HG03342 (cell line): Measurements from ENCODE around the gene CHST14.
A peak's percentile ranks its signal among the peaks of the same experiment; 100 is the strongest.

Source experiments
- ATAC-seq: cut with Tn5 transposase; IDR thresholded peaks from one replicate; pipeline ENCODE4 v1.9.1; 2021; ENCODE audit warnings: mild to moderate bottlenecking, moderate library complexity; ENCODE audit not compliant: unreplicated experiment

The CHST14 gene

DNA sequence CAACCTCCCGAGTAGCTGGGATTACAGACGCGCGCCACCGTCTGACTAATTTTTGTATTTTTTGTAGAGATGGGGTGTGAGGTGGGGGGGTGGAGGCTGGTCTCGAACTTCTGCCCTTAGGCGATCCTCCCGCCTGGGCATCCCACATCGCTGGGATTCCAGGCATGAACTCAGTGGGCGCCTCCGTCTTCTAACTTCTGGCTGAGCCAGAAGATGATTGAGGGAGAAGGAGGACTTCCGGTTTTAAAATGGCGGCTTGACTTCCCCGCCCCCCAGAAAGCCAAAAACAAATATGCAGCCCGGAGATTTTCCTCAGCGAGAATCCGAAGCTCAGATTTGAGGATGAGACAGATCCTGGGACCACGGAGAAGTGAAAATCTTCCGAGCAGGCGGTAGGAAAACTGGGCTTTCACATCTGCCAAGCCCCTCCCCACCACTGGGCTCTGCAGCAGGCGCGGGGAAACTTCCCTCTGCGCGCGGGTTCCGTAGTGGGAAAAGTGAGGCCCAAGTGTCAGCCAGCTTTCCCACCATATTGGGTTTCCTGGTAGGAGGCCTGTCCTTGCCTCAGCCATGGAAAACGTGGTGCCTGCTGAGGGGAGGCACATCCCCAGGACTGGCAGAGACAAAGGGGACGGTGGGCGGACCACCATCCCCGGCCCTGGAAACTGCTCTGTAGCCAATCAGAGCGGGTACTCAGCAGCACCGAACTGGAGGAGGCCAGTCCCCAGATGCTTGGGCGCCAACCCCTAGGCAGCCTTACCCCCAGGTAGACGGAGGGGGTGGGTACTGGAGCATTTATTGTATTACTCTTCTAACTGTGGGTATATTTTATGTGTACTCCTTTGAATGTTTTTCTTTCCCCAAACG lies 17.3 kb downstream of the CHST14 start:
- no peak for ATAC-seq

DNA sequence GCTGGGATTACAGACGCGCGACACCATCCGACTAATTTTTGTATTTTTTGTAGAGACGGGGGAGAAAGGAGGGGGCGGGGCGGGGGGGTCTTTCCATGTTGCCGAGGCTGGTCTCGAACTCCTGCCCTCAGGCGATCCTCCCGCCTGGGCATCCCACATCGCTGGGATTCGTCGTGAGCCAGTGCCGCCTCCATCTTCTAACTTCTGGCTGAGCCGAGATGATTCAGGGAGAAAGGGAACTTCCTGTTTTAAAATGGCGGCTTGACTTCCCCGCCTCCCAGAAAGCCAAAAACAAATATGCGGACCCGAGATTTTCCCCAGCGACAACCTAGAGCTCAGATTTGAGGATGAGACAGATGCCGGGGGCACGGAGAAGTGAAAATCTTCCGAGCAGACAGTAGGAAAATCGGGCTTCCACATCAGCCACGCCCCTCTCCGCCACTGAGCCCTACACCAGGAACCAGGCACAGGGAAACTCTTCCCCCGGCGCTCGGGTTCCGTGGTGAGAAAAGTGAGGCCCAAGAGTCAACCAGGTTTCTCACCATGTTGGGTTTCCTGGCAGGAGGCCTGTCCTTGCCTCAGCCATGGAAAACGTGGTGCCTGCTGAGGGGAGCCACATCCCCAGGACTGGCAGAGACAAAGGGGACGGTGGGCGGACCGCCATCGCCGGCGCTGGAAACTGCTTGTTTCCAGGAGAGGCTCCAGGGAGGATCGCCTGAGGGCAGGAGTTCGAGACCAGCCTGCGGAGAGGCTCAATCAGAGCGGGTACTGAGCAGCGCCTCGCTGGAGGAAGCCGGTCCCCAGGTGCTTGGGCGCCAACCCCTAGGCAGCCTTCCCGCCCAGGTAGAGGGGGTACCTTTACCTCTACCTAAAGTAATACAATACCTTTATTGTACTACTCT lies 18.7 kb downstream of the CHST14 start:
- ATAC-seq: no peak

DNA sequence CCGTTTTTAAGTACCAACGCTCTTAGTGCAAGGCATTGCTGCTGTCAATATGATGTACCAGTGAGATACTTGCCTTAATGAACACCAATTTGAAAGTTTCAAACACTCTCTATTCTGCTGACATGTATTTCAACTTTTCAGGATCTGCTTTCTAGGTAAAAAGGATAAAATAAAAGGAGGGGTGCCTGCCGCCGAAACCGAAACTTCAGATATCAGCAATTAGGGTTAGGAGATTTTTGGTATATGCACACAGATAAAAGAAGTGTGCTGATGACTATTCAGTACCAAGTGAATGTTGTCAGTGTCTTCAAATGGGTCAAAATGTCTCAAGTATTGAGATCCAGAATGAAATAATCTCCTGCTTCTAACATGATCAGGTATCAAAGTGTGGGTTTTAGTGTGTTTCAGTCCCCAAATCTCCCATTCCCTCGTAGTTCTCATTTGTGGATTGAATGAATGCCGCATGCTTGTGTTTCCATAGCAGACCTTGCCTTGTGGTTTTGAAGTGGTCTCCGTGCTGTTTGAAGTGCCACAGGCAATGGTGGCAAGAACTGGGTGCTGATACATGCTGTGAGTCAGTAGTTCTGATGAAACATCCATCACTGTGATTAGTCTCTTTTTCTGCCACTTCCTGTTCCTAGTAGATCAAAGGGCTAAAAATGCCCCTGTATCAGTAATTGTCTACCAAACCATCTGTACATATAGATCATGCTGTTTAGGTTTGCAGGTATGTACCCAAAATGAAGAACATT lies 22.5 kb downstream of the CHST14 start:
- no peak for ATAC-seq

DNA sequence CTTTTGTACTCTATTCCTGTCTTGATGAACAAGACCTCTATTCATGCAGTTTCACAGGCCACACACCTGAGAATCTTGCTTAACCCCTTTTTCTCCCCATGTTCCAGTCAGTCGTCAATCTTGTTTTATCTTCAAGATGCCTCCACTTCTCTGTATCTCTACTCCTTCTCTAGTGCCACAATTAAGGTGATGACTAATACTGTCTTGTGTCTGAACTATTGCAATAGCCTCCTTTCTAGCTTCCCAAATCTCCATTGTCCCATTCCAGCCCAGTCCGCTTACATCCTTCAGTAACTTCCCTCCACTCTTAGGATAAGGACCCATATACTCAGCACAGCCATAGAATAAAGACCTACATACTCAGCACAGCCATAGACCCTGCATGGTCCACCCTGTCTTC lies 24.7 kb downstream of the CHST14 start:
- ATAC-seq: no peak

DNA sequence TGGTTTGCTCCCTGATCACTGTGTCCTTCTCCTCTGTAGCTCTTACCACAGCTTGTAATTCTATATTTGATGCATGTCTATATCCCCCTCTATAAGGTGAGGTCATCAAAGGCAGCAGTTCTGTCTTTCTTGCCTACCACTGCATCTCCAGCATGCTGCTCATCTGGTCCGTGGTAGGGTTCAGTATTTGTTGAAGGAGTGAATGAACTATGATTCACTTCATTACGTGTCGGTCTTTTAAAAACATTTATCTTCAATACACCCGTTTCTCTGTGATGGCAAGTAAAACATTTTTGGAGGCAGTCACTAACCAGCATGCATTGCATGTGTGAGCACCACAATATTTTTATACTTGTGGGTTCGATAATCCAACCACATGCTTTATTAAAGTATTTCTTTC lies 27.6 kb downstream of the CHST14 start:
- ATAC-seq: no peak

DNA sequence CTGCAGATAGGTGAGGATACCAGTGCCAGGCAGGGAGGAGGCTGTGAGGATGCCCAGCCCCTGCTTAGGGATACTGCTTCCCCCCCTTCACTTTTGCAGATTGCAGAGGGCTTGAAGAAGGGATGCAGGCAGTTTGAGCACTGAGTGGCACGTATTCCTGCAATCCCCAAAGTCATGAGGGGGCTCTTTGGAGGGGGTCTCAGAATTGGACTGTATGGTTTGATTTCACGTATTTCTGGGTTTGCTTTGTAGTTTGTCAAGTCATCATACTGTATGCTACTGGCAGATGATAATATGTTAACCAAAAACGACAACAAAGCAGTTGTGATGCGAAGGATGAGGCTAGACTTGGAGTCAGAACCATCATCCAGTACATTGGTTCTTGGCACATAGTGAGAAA lies 28.1 kb downstream of the CHST14 start:
- ATAC-seq: no peak

DNA sequence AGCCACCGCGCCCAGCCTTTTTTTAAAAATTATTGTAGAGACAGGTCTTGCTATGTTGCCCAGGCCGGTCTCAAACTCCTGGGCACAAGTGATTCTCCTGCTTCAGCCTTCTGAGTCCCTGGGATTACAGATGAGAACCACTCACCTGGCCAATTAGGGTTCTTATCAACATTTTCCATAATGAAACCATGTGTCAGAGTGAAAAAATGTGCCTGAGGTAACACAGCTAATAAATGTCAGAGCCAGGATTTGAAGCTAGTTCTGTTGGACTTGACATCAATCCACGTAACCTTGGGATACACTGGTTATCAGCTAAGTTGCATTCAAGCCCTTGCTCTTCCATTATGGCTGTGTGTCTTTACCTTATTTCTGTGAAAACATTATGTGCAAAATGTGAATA lies 29.1 kb downstream of the CHST14 start:
- ATAC-seq: no peak

DNA sequence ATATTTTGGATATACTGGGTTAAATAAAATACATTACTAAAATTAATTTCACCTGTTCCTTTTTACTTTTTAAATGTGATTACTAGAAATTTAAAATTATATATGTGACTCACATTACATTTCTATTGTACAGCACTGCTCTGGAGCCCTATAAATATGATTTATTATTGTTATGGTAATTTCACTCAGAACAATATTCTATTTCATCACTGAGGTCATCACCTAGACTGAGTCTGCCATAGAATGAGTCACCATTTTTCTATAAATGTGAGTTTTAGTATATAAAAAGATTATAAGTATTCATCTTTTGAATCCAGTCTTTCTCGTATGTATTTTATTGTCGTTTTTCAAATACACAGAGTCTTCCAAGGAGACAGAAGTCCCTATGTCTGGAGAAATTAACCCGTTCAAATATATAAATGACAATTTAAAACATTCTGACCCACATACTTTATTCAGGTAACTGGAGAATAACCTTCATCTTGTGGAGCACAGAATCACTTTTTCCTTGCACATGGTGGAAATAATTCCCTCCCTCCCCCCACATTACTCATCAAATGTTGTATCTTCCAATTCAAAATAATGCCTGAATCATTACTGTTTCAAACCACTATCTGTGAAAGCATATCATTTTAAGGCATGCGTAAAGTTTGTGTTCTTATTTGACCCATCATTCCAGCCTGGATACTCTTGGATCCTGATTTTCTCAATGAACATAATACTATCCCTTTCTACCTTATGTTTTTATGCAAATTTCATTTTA lies 30.0 kb downstream of the CHST14 start:
- no peak for ATAC-seq

DNA sequence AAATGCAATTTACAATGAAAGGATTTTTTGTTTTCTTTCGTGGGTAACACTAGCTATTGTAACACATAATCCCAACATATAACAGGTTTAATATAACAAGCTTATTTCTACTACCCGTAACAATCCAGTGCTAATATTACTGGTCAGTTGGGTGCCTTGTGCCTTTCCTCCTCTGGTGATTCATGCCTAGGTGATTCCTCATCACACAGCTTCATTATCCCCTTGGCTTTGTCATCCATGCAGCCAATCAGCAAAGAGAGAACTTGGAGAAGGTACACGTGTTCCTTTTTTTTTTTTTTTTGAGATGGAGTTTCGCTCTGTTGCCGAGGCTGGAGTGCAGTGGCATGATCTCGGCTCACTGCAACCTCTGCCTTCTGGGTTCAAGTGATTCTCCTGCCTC lies 30.7 kb downstream of the CHST14 start:
- ATAC-seq: no peak

DNA sequence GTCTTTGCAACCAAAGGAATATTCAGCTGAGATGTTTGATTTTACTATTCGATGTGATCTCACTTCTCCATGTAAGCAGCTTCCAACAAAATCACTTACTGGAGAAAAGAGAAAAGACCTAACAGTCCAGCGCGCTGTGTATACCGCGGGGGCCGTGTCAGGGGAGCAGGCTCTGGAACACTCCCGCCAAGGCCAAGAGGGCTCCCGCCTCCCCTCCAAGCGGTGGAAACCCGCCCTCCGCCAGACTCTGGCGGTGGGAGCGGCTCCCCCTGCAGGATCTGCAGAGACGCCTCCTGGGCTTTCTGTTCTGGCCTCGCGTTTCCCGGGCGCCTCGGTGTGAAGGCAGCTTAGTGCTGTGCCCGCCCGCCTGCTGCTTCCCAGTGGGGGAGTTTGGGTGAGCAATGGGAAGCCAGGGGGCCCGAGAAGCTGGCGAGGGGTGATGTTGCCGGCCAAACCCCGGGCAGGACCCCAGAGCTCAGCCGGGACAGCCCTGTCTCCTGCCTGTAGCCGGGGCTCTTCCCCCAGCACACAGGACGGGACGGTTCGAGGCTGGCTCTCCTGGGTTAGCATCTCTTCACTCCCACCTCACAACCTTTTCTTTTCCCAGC lies 36.3 kb downstream of the CHST14 start:
- ATAC-seq: no peak

DNA sequence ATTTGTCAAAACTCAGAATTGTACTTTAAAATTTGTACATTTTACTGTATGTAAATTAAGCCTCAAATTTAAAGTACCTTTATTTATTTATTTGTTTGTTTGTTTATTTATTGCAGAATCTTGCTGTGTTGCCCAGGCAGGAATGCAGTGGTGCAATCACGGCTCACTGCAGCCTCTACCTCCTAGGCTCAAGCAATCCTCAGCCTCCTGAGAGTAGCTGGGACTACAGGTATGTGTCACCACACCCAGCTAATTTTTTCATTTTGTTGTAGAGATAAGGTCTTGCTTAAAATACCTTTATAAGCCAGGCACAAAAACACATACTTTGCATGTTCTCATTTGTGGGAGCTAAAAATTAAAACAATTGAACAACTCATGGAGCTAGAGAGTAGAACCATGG lies 37.4 kb downstream of the CHST14 start:
- no peak for ATAC-seq

DNA sequence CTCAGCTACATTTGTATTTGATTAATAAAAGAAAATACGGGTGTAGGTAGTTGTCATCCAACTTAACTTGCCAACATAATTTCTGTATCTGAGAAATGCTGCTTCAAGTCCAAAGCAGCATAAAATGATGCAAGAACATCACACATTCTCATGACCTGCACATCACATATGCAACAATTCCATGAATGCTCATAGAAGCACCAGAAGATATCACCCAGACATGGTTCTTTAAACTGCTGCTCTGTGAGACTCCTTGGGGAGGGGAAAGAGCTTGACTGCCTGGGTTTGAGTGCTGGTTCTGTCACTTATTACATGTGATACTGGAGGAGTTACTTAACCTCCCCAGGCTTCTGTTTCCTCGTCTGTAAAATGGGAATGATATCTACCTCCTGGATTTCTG lies 39.4 kb downstream of the CHST14 start:
- no peak for ATAC-seq

DNA sequence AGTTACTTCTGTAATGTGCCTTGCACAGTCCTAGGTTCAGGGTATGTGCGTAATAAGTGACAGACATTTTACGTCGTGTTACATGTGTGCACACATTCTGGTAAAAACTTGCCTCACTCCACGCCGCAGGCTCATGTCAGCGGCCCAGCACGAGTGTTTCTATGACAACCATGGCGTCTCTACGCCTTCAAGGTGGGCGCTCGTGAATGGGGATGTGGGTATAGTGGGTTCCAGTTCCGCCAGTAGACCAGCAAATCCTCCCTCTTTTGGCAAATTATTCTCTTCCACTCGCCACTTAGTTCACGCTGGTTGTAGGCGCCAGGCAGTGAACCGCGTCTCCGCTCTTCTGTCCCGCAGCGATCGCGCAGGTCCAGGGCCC lies 40.3 kb downstream of the CHST14 start:
- ATAC-seq: peak; percentile 48

DNA sequence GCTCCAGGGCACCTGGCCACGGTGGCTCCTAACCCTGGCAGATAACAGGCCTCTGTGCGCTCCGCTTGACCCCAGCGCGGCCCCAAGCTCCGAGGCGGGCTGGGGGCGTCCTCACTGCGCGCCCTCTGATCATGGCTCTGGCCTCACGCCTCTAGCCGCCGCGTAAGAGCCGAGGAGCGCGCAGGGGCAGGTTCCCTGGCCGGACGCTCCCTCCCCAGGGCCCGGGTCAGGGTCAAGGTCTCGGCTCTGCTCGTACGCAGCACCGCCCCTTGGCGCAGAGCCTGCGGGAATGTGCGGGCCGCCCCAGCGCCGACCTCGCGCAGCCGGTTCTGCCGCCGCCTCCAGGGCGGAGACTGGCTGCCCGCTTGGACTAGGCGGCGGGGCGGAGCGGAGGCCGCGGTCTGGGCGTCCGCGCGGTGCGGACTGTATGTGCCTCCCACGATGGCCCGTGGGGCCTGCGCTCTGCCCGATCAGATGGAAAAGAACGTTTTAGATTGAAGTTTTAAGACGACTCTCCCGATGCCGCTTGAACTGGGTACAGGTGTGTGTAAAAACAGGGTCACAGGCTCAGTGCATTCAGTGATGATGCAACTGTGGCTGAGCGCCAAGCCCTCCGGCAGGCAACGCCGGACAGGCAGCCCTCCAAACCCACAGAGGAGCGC lies 40.8 kb downstream of the CHST14 start:
- peak; percentile 36 for ATAC-seq

DNA sequence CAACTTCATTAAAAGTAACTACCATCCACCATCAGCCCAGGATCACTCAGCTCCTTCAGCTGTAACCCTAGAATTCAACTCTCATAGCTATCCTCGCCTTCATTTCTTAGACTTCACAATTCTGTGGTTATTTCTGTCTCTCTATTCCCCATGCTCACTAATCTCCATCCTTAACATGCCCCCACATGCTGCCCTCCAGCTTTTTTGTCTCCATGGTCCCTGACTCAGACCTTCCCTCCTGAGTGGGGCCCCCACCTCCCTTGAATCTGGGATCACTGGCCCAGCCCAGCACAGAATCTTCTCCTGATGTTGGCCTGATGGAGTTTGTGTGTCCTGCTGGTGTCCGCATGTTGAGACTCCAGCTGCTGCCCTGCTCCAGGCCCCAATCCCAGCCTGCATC lies 41.7 kb downstream of the CHST14 start:
- ATAC-seq: no peak

DNA sequence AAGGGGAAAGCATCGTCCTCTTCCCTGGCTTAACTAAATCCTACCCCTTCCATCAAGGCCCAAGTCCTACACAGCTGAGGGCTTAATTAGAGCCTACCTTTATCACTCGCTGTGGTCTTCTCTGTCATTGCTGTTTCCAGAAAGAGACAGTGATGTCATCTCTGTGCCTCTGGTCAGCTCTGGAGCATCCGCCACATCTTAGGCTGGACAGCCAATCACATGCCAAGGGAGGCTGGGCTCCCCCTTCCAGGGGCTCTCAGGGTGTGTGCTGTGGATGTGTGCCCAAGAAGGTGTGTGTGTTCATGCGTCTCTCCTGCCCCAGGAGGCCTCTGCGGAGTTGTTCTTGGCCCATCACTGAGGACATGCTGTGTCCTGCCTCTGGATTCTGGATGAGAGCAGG lies 42.8 kb downstream of the CHST14 start:
- no peak for ATAC-seq

DNA sequence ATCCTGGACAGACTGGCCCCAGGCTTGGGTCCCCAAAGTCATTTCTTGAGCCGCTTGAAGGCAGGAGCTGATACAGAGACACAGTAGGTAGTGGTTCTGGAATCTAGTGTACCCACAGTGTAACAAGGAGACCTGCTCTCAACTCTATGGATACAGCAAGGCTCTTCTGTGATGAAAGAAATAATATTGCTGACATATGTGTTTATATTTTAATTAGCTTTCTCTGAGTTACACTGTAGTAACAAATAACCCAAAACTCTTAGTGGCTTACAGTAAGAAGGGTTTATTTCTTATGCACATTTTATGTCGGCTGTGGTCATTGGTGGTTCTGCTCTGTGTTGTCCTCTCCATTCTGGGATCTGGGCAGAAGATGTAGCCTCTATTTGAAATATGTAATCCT lies 45.5 kb downstream of the CHST14 start:
- ATAC-seq: no peak
